ENCODE data around the gene JAK1.

DNA sequence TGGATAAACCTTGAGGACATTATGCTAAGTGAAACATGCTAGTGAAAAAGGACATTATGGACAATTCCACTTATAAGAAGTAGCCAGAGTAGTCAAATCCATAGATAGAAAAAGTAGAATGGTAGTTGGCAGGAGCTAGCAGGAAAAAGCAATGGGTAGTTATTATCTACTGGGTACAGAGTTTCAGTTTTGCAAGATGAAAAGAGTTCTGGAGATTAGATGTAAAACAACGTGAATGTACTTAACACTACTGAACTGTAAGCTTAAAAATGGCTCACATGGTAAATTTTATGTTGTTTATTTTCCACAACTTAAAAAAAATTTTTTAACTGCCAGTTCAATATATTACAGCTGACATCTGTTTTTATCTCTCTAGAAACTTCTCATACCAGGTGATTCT, 19.4 kb downstream of the JAK1 start:
- TF ChIP-seq, protein P1, sequence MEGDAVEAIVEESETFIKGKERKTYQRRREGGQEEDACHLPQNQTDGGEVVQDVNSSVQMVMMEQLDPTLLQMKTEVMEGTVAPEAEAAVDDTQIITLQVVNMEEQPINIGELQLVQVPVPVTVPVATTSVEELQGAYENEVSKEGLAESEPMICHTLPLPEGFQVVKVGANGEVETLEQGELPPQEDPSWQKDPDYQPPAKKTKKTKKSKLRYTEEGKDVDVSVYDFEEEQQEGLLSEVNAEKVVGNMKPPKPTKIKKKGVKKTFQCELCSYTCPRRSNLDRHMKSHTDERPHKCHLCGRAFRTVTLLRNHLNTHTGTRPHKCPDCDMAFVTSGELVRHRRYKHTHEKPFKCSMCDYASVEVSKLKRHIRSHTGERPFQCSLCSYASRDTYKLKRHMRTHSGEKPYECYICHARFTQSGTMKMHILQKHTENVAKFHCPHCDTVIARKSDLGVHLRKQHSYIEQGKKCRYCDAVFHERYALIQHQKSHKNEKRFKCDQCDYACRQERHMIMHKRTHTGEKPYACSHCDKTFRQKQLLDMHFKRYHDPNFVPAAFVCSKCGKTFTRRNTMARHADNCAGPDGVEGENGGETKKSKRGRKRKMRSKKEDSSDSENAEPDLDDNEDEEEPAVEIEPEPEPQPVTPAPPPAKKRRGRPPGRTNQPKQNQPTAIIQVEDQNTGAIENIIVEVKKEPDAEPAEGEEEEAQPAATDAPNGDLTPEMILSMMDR (IDR thresholded peaks at IDR 0.05; ENCODE audit: low read depth, low read length) = no peak
- no peak for TF ChIP-seq EZH2phosphoT487 (IDR thresholded peaks at IDR 0.05; ENCODE audit: low read depth)

Measured in OCI-LY3 (cell line).